ENCODE results near the gene CCNB1IP1.

GRCh38 chr14:20262642-20263128 is 70.4 kb downstream of the CCNB1IP1 start:
- no peak for TF ChIP-seq POLR2A (IDR thresholded peaks at IDR 0.05)
- TF ChIP-seq CTCF (IDR thresholded peaks at IDR 0.05) = no peak
